Measurements from ENCODE around the gene CCDC170.

- TF ChIP-seq CTCF (IDR thresholded peaks at IDR 0.05) (no peak), POLR2A (IDR thresholded peaks at IDR 0.05) (no peak)
Measured at GRCh38 chr6:151616091-151616513, 122.3 kb downstream of the CCDC170 start.

All from lower leg skin (tissue), 3 donors.